Activated CD4-positive, alpha-beta T cell treated with anti-CD3 and anti-CD28 coated beads, Interleukin-2, amount 10 ng/mL, durations not matched to agents 24 days and 14 days (primary cell): ENCODE data around the gene NARF. TPM values are rescaled to one million over a fixed set of nuclear protein-coding genes. Genes with fewer than 3 reads are reported as not detected.
"Not testable (repeated sequence)": the region's sequence is repeated elsewhere in the genome, so short reads cannot be mapped to it uniquely, and the experiment has no call there.

Experiments
- DNase-seq: peaks from one replicate; pipeline ENCODE4 v3.0.0; 2022
- H3K27ac Mint-ChIP-seq: one replicate; pipeline ENCODE4 v1.8.0; 2022; ENCODE audit warnings: mild to moderate bottlenecking, mixed read lengths
- H3K27me3 Mint-ChIP-seq: one replicate; pipeline ENCODE4 v1.8.0; 2022; ENCODE audit warnings: mixed read lengths
- H3K36me3 Mint-ChIP-seq: one replicate; pipeline ENCODE4 v1.8.0; 2022; ENCODE audit warnings: low read depth, mild to moderate bottlenecking, mixed read lengths
- H3K4me1 Mint-ChIP-seq: one replicate; pipeline ENCODE4 v1.8.0; 2021; ENCODE audit warnings: mixed read lengths
- H3K4me3 Mint-ChIP-seq: one replicate; pipeline ENCODE4 v1.8.0; 2022; ENCODE audit warnings: mild to moderate bottlenecking, moderate library complexity, mixed read lengths
- H3K9me3 Mint-ChIP-seq: one replicate; pipeline ENCODE4 v1.8.0; 2021; ENCODE audit warnings: mixed read lengths
- intact Hi-C: fragments of 100-400 bp; cut with micrococcal nuclease; formaldehyde crosslinking; loops from one replicate; pipeline ENCODE4 v1.15.1; 2023
- total RNA-seq: library from RNA; stranded (reverse); gene quantifications from 2 replicates; pipeline ENCODE4 v1.2.3, GENCODE V29; 2022

Gene NARF
- total RNA-seq, 1 donor from 2014 or later = 101 TPM

- no peak overlapping the region for H3K27ac Mint-ChIP-seq
- peaks cover 38% of the 10 kb centered on the region for H3K36me3 Mint-ChIP-seq
- H3K4me1 Mint-ChIP-seq = peaks cover 4% of the 10 kb centered on the region
- no peak for DNase-seq
- intact Hi-C loops = no loop called here
- H3K9me3 Mint-ChIP-seq = no peaks in the 10 kb centered on the region
- no peak overlapping the region for H3K4me3 Mint-ChIP-seq
- H3K27me3 Mint-ChIP-seq = no peaks in the 10 kb centered on the region
Observed at GRCh38 chr17:82446124-82446523, 12.4 kb upstream of the NARF start.

GRCh38 chr17:82446649-82447048 lies 11.9 kb upstream of the NARF start:
- DNase-seq = no peak
- H3K4me3 Mint-ChIP-seq = peak overlapping the region; percentile 26
- H3K36me3 Mint-ChIP-seq = peaks cover 36% of the 10 kb centered on the region
- H3K27ac Mint-ChIP-seq = peak overlapping the region; percentile 48
- H3K9me3 Mint-ChIP-seq = no peaks in the 10 kb centered on the region
- H3K4me1 Mint-ChIP-seq = peaks cover 9% of the 10 kb centered on the region
- no peaks in the 10 kb centered on the region for H3K27me3 Mint-ChIP-seq
- intact Hi-C loops = no loop called here

- H3K27ac Mint-ChIP-seq = peak overlapping the region; percentile 52
- H3K9me3 Mint-ChIP-seq = no peaks in the 10 kb centered on the region
- peaks cover 18% of the 10 kb centered on the region for H3K4me1 Mint-ChIP-seq
- no peak for DNase-seq
- no peaks in the 10 kb centered on the region for H3K27me3 Mint-ChIP-seq
- peak overlapping the region; percentile 63 for H3K4me3 Mint-ChIP-seq
- intact Hi-C loops = no loop called here
- peaks cover 36% of the 10 kb centered on the region for H3K36me3 Mint-ChIP-seq
Observed at GRCh38 chr17:82447876-82448275, 10.7 kb upstream of the NARF start.

- H3K36me3 Mint-ChIP-seq = peaks cover 34% of the 10 kb centered on the region
- H3K4me3 Mint-ChIP-seq = peak overlapping the region; percentile 89
- peak overlapping the region; percentile 95 for H3K27ac Mint-ChIP-seq
- peaks cover 20% of the 10 kb centered on the region for H3K4me1 Mint-ChIP-seq
- peak; percentile 93 for DNase-seq
- H3K27me3 Mint-ChIP-seq = no peaks in the 10 kb centered on the region
- no peaks in the 10 kb centered on the region for H3K9me3 Mint-ChIP-seq
- intact Hi-C loops = loop anchor here (1.0 kb wide), 2 partner anchors 31 to 105 kb away; partner anchors contain the start of genes HEXD and OGFOD3
Observed at GRCh38 chr17:82449131-82449882, 9.2 kb upstream of the NARF start.

- Mint-ChIP-seq H3K27ac (peak overlapping the region; percentile 95), H3K4me3 (peak overlapping the region; percentile 89), H3K4me1 (peaks cover 20% of the 10 kb centered on the region), H3K9me3 (no peaks in the 10 kb centered on the region), H3K27me3 (no peaks in the 10 kb centered on the region), H3K36me3 (peaks cover 33% of the 10 kb centered on the region)
- intact Hi-C loops = loop anchor here (1.0 to 10.0 kb wide), 7 partner anchors 8 to 305 kb away; partner anchors contain the start of genes HEXD, NARF, OGFOD3 and TBCD
- DNase-seq = peak; percentile 78
Observed at GRCh38 chr17:82449883-82450356, 8.6 kb upstream of the NARF start.

GRCh38 chr17:82450357-82451106 lies 8.0 kb upstream of the NARF start, which contains the start of gene CYBC1:
Gene CYBC1, minus strand, starts transcription at chr17:82450752. Its CDS starts 1,498 bp downstream, at chr17:82449254.
- intact Hi-C loops = loop anchor here (1.0 to 10.0 kb wide), 5 partner anchors 8 to 304 kb away; partner anchors contain the start of genes NARF, TBCD and WDR45B
- peak; percentile 98 for DNase-seq
- Mint-ChIP-seq H3K27me3 (no peaks in the 10 kb centered on the region), H3K9me3 (no peaks in the 10 kb centered on the region), H3K27ac (peak within 1 kb of the TSS; percentile 95), H3K36me3 (peaks cover 32% of the 10 kb centered on the region), H3K4me1 (peaks cover 20% of the 10 kb centered on the region), H3K4me3 (peak within 1 kb of the TSS; percentile 89)

- no peaks in the 10 kb centered on the region for H3K27me3 Mint-ChIP-seq
- H3K4me3 Mint-ChIP-seq = peak overlapping the region; percentile 89
- peaks cover 20% of the 10 kb centered on the region for H3K36me3 Mint-ChIP-seq
- intact Hi-C loops = loop anchor here (5.0 to 10.0 kb wide), 3 partner anchors 195 to 303 kb away; partner anchors contain the start of genes TBCD and WDR45B
- H3K4me1 Mint-ChIP-seq = peaks cover 27% of the 10 kb centered on the region
- H3K9me3 Mint-ChIP-seq = no peaks in the 10 kb centered on the region
- peak overlapping the region; percentile 95 for H3K27ac Mint-ChIP-seq
- no peak for DNase-seq
Observed at GRCh38 chr17:82452162-82452561, 6.4 kb upstream of the NARF start.

- intact Hi-C loops = loop anchor here (5.0 to 10.0 kb wide), 3 partner anchors 194 to 302 kb away; partner anchors contain the start of genes TBCD and WDR45B
- Mint-ChIP-seq H3K4me1 (peaks cover 33% of the 10 kb centered on the region), H3K36me3 (peaks cover 20% of the 10 kb centered on the region), H3K27ac (peak overlapping the region; percentile 48)
- DNase-seq, H3K4me3 Mint-ChIP-seq, H3K27me3 Mint-ChIP-seq, H3K9me3 Mint-ChIP-seq: not testable (repeated sequence)
Observed at GRCh38 chr17:82453151-82453550, 5.4 kb upstream of the NARF start.

- not testable (repeated sequence) for H3K27ac Mint-ChIP-seq, H3K4me3 Mint-ChIP-seq, DNase-seq, H3K9me3 Mint-ChIP-seq, H3K27me3 Mint-ChIP-seq
- H3K36me3 Mint-ChIP-seq = peaks cover 20% of the 10 kb centered on the region
- intact Hi-C loops = loop anchor here (5.0 to 10.0 kb wide), 3 partner anchors 194 to 301 kb away; partner anchors contain the start of genes TBCD and WDR45B
- H3K4me1 Mint-ChIP-seq = peaks cover 33% of the 10 kb centered on the region
Observed at GRCh38 chr17:82453706-82454105, 4.8 kb upstream of the NARF start.

- intact Hi-C loops = loop anchor here (10.0 kb wide), 2 partner anchors 222 to 298 kb away; partner anchors contain the start of gene TBCD
- Mint-ChIP-seq H3K9me3 (no peaks in the 10 kb centered on the region), H3K4me1 (peaks cover 33% of the 10 kb centered on the region), H3K4me3 (peak overlapping the region; percentile 93), H3K36me3 (peaks cover 33% of the 10 kb centered on the region), H3K27ac (peak overlapping the region; percentile 98), H3K27me3 (no peaks in the 10 kb centered on the region)
- no peak for DNase-seq
Observed at GRCh38 chr17:82457073-82457928, 1.2 kb upstream of the NARF start.

GRCh38 chr17:82457929-82458178 lies 687 bp upstream of the NARF start:
- DNase-seq = no peak
- Mint-ChIP-seq H3K4me3 (peak overlapping the region; percentile 93), H3K36me3 (peaks cover 36% of the 10 kb centered on the region), H3K4me1 (peaks cover 36% of the 10 kb centered on the region), H3K27me3 (no peaks in the 10 kb centered on the region), H3K27ac (peak overlapping the region; percentile 98), H3K9me3 (no peaks in the 10 kb centered on the region)
- intact Hi-C loops = loop anchor here (1.0 to 10.0 kb wide), 6 partner anchors 8 to 297 kb away; partner anchors contain the start of genes CYBC1, FOXK2 and TBCD

- Mint-ChIP-seq H3K36me3 (peaks cover 46% of the 10 kb centered on the region), H3K27me3 (no peaks in the 10 kb centered on the region), H3K27ac (peak overlapping the region; percentile 88), H3K4me3 (peak overlapping the region; percentile 93), H3K9me3 (no peaks in the 10 kb centered on the region), H3K4me1 (peaks cover 44% of the 10 kb centered on the region)
- no peak for DNase-seq
- intact Hi-C loops = loop anchor here (1.0 to 10.0 kb wide), 6 partner anchors 9 to 296 kb away; partner anchors contain the start of genes CYBC1, FOXK2 and TBCD
Observed at GRCh38 chr17:82458885-82459424, 414 bp downstream of the NARF start.
